SK-N-SH (cell line): ENCODE data around the gene PLA2G6. TPM values are rescaled to one million over a fixed set of nuclear protein-coding genes. Genes with fewer than 3 reads are reported as not detected.
"Not testable (repeated sequence)": the region's sequence is repeated elsewhere in the genome, so short reads cannot be mapped to it uniquely, and the experiment has no call there.

ENCODE experiments used
- CTCF ChIA-PET: fragments of 300-600, 350-600 bp; formaldehyde crosslinking; extraction: SDS; loops from one replicate; lab custom pipeline; 2021; lab: Yijun Ruan, JAX
- POLR2A ChIA-PET: fragments of 350-600 bp; sonication (Branson Sonifier 250); formaldehyde crosslinking; extraction: SDS; loops from one replicate; lab custom pipeline; 2020; ENCODE audit warnings: antibody characterized with exemption, inconsistent platforms; lab: Yijun Ruan, JAX
- DNase-seq: peaks from one replicate; pipeline ENCODE4 v3.0.0; 2012
- H2AFZ ChIP-seq: fragments of 200-600 bp; sonication (generic); 2 replicates; pipeline ENCODE4 v1.8.1; 2016; ENCODE audit warnings: antibody characterized with exemption, mild to moderate bottlenecking, low read depth
- H3F3A ChIP-seq: fragments of 200-600 bp; sonication (generic); replicated peaks from 2 replicates; pipeline ENCODE3; 2016; ENCODE audit warnings: antibody characterized with exemption, mild to moderate bottlenecking; ENCODE audit not compliant: insufficient read depth
- H3K27ac ChIP-seq, 2 experiments: fragments of 200-500 bp in 1 of 2; fragments of 200-600 bp in 1 of 2; sonication (Bioruptor generic) in 1 of 2; sonication (generic), shearing (Covaris generic) in 1 of 2; 2 replicates each; pipeline versions ENCODE4 v1.5.1 to v1.6.1; 2014 to 2016; ENCODE audit warnings: low read depth in 2 of 2, inconsistent platforms in 1 of 2, low read length in 1 of 2, mild to moderate bottlenecking in 1 of 2, mixed read lengths in 1 of 2
- H3K27me3 ChIP-seq: fragments of 200-600 bp; sonication (generic), shearing (Covaris generic); 2 replicates; pipeline ENCODE4 v1.6.1; 2016; ENCODE audit warnings: mixed run types; ENCODE audit not compliant: insufficient read depth
- H3K36me3 ChIP-seq, 2 experiments: fragments of 200-500 bp in 1 of 2; fragments of 200-600 bp in 1 of 2; sonication (Bioruptor generic) in 1 of 2; sonication (generic) in 1 of 2; replicated peaks in 1 of 2; 2 replicates each; pipeline versions ENCODE3 to v1.5.1; 2014 to 2016; ENCODE audit warnings: low read length in 1 of 2, mild to moderate bottlenecking in 1 of 2; ENCODE audit not compliant: insufficient read depth in 2 of 2, control insufficient read depth in 1 of 2
- H3K4me1 ChIP-seq, 2 experiments: fragments of 200-500 bp in 1 of 2; fragments of 200-600 bp in 1 of 2; sonication (Bioruptor generic) in 1 of 2; sonication (generic), shearing (Covaris generic) in 1 of 2; 2 replicates each; pipeline versions ENCODE4 v1.5.1 to v1.6.1; 2014 to 2016; ENCODE audit warnings: low read depth in 1 of 2, low read length in 1 of 2, mixed run types in 1 of 2; ENCODE audit not compliant: insufficient read depth in 2 of 2, control insufficient read depth in 1 of 2
- H3K4me2 ChIP-seq: fragments of 200-600 bp; sonication (generic), shearing (Covaris generic); 2 replicates; pipeline ENCODE4 v1.6.1; 2017; ENCODE audit warnings: mixed run types
- H3K4me3 ChIP-seq, 2 experiments: fragments of 200-500 bp in 1 of 2; fragments of 200-600 bp in 1 of 2; sonication (Bioruptor generic) in 1 of 2; sonication (generic), shearing (Covaris generic) in 1 of 2; 2 replicates each; pipeline versions ENCODE4 v1.5.1 to v1.8.1; 2014 to 2016; ENCODE audit warnings: low read depth in 2 of 2, inconsistent platforms in 1 of 2, low read length in 1 of 2, mild to moderate bottlenecking in 1 of 2, mixed read lengths in 1 of 2, moderate library complexity in 1 of 2
- H3K79me2 ChIP-seq: fragments of 200-600 bp; sonication (generic); 2 replicates; pipeline ENCODE4 v1.8.1; 2017; ENCODE audit warnings: mild to moderate bottlenecking; ENCODE audit not compliant: insufficient read depth
- H3K9ac ChIP-seq: fragments of 200-600 bp; sonication (generic); 2 replicates; pipeline ENCODE4 v1.6.1; 2017; ENCODE audit warnings: mixed run types
- H3K9me2 ChIP-seq: fragments of 200-600 bp; sonication (generic); 2 replicates; pipeline ENCODE4 v1.6.1; 2017; ENCODE audit warnings: mixed run types
- H3K9me3 ChIP-seq: fragments of 200-600 bp; sonication (generic); 2 replicates; pipeline ENCODE4 v1.6.1; 2017; ENCODE audit warnings: mixed run types, mild to moderate bottlenecking, moderate library complexity
- H4K20me1 ChIP-seq: fragments of 200-600 bp; sonication (generic); 2 replicates; pipeline ENCODE4 v1.6.1; 2017; ENCODE audit warnings: mild to moderate bottlenecking, mixed run types; ENCODE audit not compliant: insufficient read depth
- EZH2phosphoT487 ChIP-seq: fragments of 200-600 bp; sonication (generic); IDR thresholded peaks from 2 replicates; pipeline ENCODE4 v1.6.1; 2017; ENCODE audit warnings: low read depth, mixed run types, mild to moderate bottlenecking, antibody characterized with exemption, moderate library complexity, borderline replicate concordance
- MAX ChIP-seq: IDR thresholded peaks from 2 replicates; pipeline ENCODE4 v1.4.0; 2012; ENCODE audit warnings: low read depth
- MXI1 ChIP-seq: IDR thresholded peaks from 2 replicates; pipeline ENCODE4 v1.6.1; 2012; ENCODE audit warnings: mild to moderate bottlenecking, low read depth, low read length, improper control_type of control experiment
- NFIC ChIP-seq: IDR thresholded peaks from 2 replicates; pipeline ENCODE4 v1.4.0; 2012; ENCODE audit warnings: borderline replicate concordance
- POLR2AphosphoS5 ChIP-seq: IDR thresholded peaks from 2 replicates; pipeline ENCODE4 v1.6.1; 2012; ENCODE audit warnings: low read depth, low read length
- RCOR1 ChIP-seq: fragments of 150-350 bp; IDR thresholded peaks from 2 replicates; pipeline ENCODE4 v1.6.1; 2017; ENCODE audit warnings: antibody characterized with exemption, low read length
- YY1 ChIP-seq: IDR thresholded peaks from 2 replicates; pipeline ENCODE4 v1.4.0; 2012; ENCODE audit warnings: low read depth, mild to moderate bottlenecking
- ZBTB33 ChIP-seq: IDR thresholded peaks from 2 replicates; pipeline ENCODE4 v1.4.0; 2012; ENCODE audit warnings: low read depth, borderline replicate concordance
- WGBS: methylation state at CpG from one replicate; pipeline ENCODE4 v1.1.6; 2017; ENCODE audit warnings: low lambda C conversion rate; 5-methylcytosine and 5-hydroxymethylcytosine counted together
- polyA plus RNA-seq, 3 experiments: library from polyadenylated mRNA; depleted of rRNA; stranded (reverse); fragments of >200 nt; gene quantifications; 2 replicates each; pipeline ENCODE4 v1.2.3, GENCODE V29; 2012

The PLA2G6 gene
- polyA plus RNA-seq, 1 of the 3 experiments (the other 2 are of a cell fraction) = 10.5 TPM

DNA sequence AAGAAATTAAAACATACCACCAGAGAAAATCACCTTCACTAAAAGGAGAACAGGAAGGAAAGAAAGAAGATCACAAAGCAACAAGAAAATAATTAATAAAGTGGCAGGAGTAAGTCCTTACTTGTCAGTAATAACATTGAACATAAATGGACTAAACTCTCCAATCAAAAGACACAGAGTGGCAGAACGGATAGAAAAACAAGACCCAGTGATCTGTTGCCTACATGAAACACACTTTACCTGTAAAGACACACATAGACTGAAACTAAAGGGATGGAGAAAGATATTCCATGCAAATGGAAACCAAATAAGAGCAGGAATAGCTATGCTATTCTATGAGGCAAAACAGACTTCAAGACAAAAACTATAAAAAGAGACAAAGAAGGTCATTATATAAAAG, 25.9 kb downstream of the PLA2G6 start:
- TF ChIP-seq MAX = no peak
- no peak for TF ChIP-seq RCOR1
- TF ChIP-seq POLR2AphosphoS5 = no peak
- TF ChIP-seq NFIC = no peak
- Histone ChIP-seq H3K9me2 (no peaks in the 10 kb centered on the region), H3K27me3 (no peaks in the 10 kb centered on the region), H3K4me1 (no peaks in the 10 kb centered on the region; a peak in 1 of 4 replicates), H3F3A (no peaks in the 10 kb centered on the region), H3K27ac (no peak overlapping the region), H4K20me1 (no peaks in the 10 kb centered on the region), H3K4me2 (no peak overlapping the region), H2AFZ (no peak overlapping the region), H3K36me3 (no peaks in the 10 kb centered on the region), H3K79me2 (no peaks in the 10 kb centered on the region), H3K9me3 (no peaks in the 10 kb centered on the region), H3K4me3 (no peak overlapping the region), H3K9ac (no peak overlapping the region)
- DNase-seq = no peak
- 81% methylated on average over 1 of the region's 1 CpG for WGBS
- CTCF ChIA-PET = no interaction called here
- POLR2A ChIA-PET = no interaction called here

- WGBS = 71% methylated on average over 1 of the region's 1 CpG
- CTCF ChIA-PET = interaction anchor here (1.2 kb wide), 1 partner anchor 52 kb away, joined by 3 read pairs; no protein-coding TSS in a partner anchor
- H3K9me2 ChIP-seq, H3F3A ChIP-seq, DNase-seq, H3K79me2 ChIP-seq, H4K20me1 ChIP-seq, H3K4me2 ChIP-seq, H2AFZ ChIP-seq, H3K36me3 ChIP-seq, H3K9me3 ChIP-seq, H3K27ac ChIP-seq, H3K4me3 ChIP-seq, H3K27me3 ChIP-seq, H3K4me1 ChIP-seq, H3K9ac ChIP-seq, POLR2A ChIA-PET: not testable (repeated sequence)
These were observed 27.1 kb downstream of the PLA2G6 start for GRCh38 chr22:38154563-38154915.

DNA sequence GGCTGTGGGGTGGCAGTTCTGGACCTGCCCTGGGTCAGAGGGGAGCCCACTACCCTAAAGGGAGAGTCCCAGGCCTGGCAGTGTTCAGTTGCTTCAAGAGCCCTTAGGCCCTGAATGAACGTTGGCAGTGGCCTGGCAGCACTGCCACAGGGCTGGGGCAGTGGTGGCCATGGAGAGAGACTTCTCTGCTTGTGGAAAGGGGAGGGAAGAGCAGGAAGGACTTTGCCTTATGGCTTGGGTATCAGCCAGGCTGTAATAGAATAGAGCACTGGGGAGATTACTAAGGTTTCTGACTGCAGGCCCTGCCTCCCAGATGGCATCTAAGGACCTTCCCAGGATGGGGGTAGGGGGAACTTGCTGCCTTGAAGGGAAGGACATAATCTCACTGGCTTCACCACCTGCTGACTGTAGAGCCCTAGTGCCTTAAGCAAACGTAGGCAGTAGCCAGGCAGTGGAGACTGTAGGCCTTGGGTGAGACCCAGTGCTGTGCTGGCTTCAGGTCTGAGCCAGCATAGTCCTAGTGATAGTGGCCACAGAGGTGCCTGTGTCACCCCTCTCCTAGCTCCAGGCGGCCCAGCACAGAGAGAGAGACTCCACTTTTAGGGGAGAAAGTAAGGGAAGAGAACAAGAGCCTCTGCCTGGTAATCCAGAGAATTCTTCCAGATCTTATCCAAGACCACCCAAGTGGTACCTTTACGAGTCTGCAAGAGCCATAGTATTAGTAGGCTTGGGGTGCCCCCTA, 27.6 kb downstream of the PLA2G6 start:
- POLR2A ChIA-PET = no interaction called here
- H2AFZ ChIP-seq = no peak overlapping the region
- H3K27me3 ChIP-seq = no peaks in the 10 kb centered on the region
- 90% methylated on average over 2 of the region's 4 CpGs for WGBS
- no peak overlapping the region for H3K27ac ChIP-seq
- TF ChIP-seq EZH2phosphoT487 (no peak), POLR2AphosphoS5 (no peak), YY1 (no peak), ZBTB33 (no peak), MXI1 (no peak)
- CTCF ChIA-PET = interaction anchor here (1.2 kb wide), 1 partner anchor 52 kb away, joined by 3 read pairs; no protein-coding TSS in a partner anchor
- H3K9me3 ChIP-seq = no peaks in the 10 kb centered on the region
- H3K4me2 ChIP-seq = no peak overlapping the region
- no peaks in the 10 kb centered on the region; a peak in 1 of 4 replicates for H3K4me1 ChIP-seq
- no peaks in the 10 kb centered on the region for H3K36me3 ChIP-seq
- H3K9ac ChIP-seq = no peak overlapping the region
- H3K4me3 ChIP-seq = no peak overlapping the region
- H4K20me1 ChIP-seq = no peaks in the 10 kb centered on the region
- no peaks in the 10 kb centered on the region for H3F3A ChIP-seq
- H3K9me2 ChIP-seq = no peaks in the 10 kb centered on the region
- H3K79me2 ChIP-seq = no peaks in the 10 kb centered on the region
- DNase-seq = no peak
